ENCODE measurements around the gene ABHD6. TPM values are rescaled to one million over a fixed set of nuclear protein-coding genes. Genes with fewer than 3 reads are reported as not detected.
A peak's percentile ranks its signal among the peaks of the same experiment; 100 is the strongest.

ABHD6 gene
- total RNA-seq, 1 experiment from 2014 or later = 3.4 TPM

GRCh38 chr3:58305882-58306711 is 68.5 kb downstream of the ABHD6 start, which contains the start of the genes HTD2 and RPP14:
Gene HTD2, plus strand, starts transcription at chr3:58306520. Its CDS starts 11,094 bp downstream, at chr3:58317614.
Gene RPP14, plus strand, starts transcription at chr3:58306245. Its CDS starts 4,085 bp downstream, at chr3:58310330.
- no peaks in the 10 kb centered on the region for H3K9me3 Mint-ChIP-seq (ENCODE audit: unreplicated experiment)
- H3K36me3 Mint-ChIP-seq (ENCODE audit: insufficient read depth, unreplicated experiment) = peaks cover 40% of the 10 kb centered on the region
- peaks cover 8% of the 10 kb centered on the region for H3K27me3 Mint-ChIP-seq (ENCODE audit: insufficient read depth, unreplicated experiment)
- BruUV-seq (replicated peaks) = TSS peak; percentile 53
- POLR2A ChIA-PET = interaction anchor here (0.6 to 3.4 kb wide), 39 partner anchors 10 to 396 kb away, joined by 3 to 54 read pairs (median 4); partner anchors contain the start of genes ABHD6, ACOX2, KCTD6 and PDHB
- DNase-seq (ENCODE audit: unreplicated experiment) = peak; percentile 97
- intact Hi-C loops (cut with micrococcal nuclease) = loop anchor here (2.0 to 10.0 kb wide), 2 partner anchors 325 to 351 kb away; no protein-coding TSS in a partner anchor
- H3K27ac Mint-ChIP-seq (ENCODE audit: low read depth, unreplicated experiment) = peak within 1 kb of the TSS; percentile 99
- peak within 1 kb of the TSS; percentile 96 for H3K4me3 Mint-ChIP-seq (ENCODE audit: unreplicated experiment)
- no peaks in the 10 kb centered on the region for H3K4me1 Mint-ChIP-seq (ENCODE audit: insufficient read depth, unreplicated experiment)
- TF ChIP-seq, protein P1, sequence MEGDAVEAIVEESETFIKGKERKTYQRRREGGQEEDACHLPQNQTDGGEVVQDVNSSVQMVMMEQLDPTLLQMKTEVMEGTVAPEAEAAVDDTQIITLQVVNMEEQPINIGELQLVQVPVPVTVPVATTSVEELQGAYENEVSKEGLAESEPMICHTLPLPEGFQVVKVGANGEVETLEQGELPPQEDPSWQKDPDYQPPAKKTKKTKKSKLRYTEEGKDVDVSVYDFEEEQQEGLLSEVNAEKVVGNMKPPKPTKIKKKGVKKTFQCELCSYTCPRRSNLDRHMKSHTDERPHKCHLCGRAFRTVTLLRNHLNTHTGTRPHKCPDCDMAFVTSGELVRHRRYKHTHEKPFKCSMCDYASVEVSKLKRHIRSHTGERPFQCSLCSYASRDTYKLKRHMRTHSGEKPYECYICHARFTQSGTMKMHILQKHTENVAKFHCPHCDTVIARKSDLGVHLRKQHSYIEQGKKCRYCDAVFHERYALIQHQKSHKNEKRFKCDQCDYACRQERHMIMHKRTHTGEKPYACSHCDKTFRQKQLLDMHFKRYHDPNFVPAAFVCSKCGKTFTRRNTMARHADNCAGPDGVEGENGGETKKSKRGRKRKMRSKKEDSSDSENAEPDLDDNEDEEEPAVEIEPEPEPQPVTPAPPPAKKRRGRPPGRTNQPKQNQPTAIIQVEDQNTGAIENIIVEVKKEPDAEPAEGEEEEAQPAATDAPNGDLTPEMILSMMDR (IDR thresholded peaks at IDR 0.05; ENCODE audit: unreplicated experiment) = peak; percentile 66
- CTCF ChIA-PET = interaction anchor here (0.6 to 4.3 kb wide), 72 partner anchors 9 to 1574 kb away, joined by 3 to 46 read pairs (median 4); partner anchors contain the start of genes FLNB and KCTD6

- peak; percentile 53 for DNase-seq (ENCODE audit: unreplicated experiment)
Observed at GRCh38 chr3:58307639-58308215, 70.1 kb downstream of the ABHD6 start.

DNA sequence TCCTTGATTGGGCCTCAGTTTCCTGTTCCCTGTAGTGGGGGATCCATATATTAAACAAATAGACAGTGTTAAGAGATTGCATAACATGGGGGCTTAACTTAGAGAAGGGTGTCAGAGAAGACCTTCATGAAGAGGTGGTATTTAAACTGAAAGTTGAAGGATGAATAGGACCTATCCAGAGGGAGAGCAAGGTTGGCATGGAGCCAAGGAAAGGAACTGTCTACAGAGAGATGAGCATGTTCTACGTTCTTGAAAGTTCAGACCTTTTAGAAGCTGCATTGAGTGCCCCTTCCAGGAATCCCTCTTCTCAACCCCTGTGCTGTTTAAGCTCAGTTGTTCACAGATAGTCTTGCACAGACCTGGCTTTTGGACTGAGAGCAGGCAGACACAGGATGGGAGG is 71.1 kb downstream of the ABHD6 start:
- no peaks in the 10 kb centered on the region for H3K4me1 Mint-ChIP-seq (ENCODE audit: insufficient read depth, unreplicated experiment)
- no TSS peak for BruUV-seq (replicated peaks)
- peaks cover 66% of the 10 kb centered on the region for H3K36me3 Mint-ChIP-seq (ENCODE audit: insufficient read depth, unreplicated experiment)
- POLR2A ChIA-PET = interaction anchor here (0.8 to 1.2 kb wide), 2 partner anchors 9 to 112 kb away, joined by 3 to 4 read pairs; no protein-coding TSS in a partner anchor
- no peaks in the 10 kb centered on the region for H3K27me3 Mint-ChIP-seq (ENCODE audit: insufficient read depth, unreplicated experiment)
- no peak for DNase-seq (ENCODE audit: unreplicated experiment)
- peak overlapping the region; percentile 96 for H3K4me3 Mint-ChIP-seq (ENCODE audit: unreplicated experiment)
- H3K9me3 Mint-ChIP-seq (ENCODE audit: unreplicated experiment) = no peaks in the 10 kb centered on the region
- H3K27ac Mint-ChIP-seq (ENCODE audit: low read depth, unreplicated experiment) = peak overlapping the region; percentile 42
- intact Hi-C loops (cut with micrococcal nuclease) = loop anchor here (10.0 kb wide), 1 partner anchor 354 kb away; no protein-coding TSS in a partner anchor
- TF ChIP-seq, protein P1 (IDR thresholded peaks at IDR 0.05; ENCODE audit: unreplicated experiment) = no peak
- CTCF ChIA-PET = interaction anchor here (0.5 to 4.3 kb wide), 22 partner anchors 8 to 1313 kb away, joined by 3 to 46 read pairs (median 4); no protein-coding TSS in a partner anchor

More at GRCh38 chr3:58307639-58308215, 70.1 kb downstream of the ABHD6 start:
- intact Hi-C loops (cut with micrococcal nuclease) = loop anchor here (1.0 to 10.0 kb wide), 4 partner anchors 107 to 353 kb away; no protein-coding TSS in a partner anchor
- peaks cover 56% of the 10 kb centered on the region for H3K36me3 Mint-ChIP-seq (ENCODE audit: insufficient read depth, unreplicated experiment)
- no peaks in the 10 kb centered on the region for H3K9me3 Mint-ChIP-seq (ENCODE audit: unreplicated experiment)
- H3K27me3 Mint-ChIP-seq (ENCODE audit: insufficient read depth, unreplicated experiment) = no peaks in the 10 kb centered on the region
- H3K4me3 Mint-ChIP-seq (ENCODE audit: unreplicated experiment) = peak overlapping the region; percentile 96
- H3K4me1 Mint-ChIP-seq (ENCODE audit: insufficient read depth, unreplicated experiment) = no peaks in the 10 kb centered on the region
- ChIA-PET POLR2A (interaction anchor here (0.6 to 3.4 kb wide), 14 partner anchors 8 to 322 kb away, joined by 3 to 54 read pairs (median 4); partner anchors contain the start of genes ABHD6 and PXK), CTCF (interaction anchor here (0.6 to 4.3 kb wide), 43 partner anchors 9 to 323 kb away, joined by 3 to 46 read pairs (median 5); no protein-coding TSS in a partner anchor)
- BruUV-seq (replicated peaks) = no TSS peak
- H3K27ac Mint-ChIP-seq (ENCODE audit: low read depth, unreplicated experiment) = peak overlapping the region; percentile 99
- TF ChIP-seq, protein P1 (IDR thresholded peaks at IDR 0.05; ENCODE audit: unreplicated experiment) = peak; percentile 52

Measured in MCF 10A (cell line).